HepG2 (cell line): Measurements from ENCODE around the gene VAMP4. TPM values are rescaled to one million over a fixed set of nuclear protein-coding genes. Genes with fewer than 3 reads are reported as not detected.

Experiments
- ARID4A ChIP-seq: sonication (generic); formaldehyde crosslinking; IDR thresholded peaks from 2 replicates; pipeline ENCODE4 v1.5.0; 2020; ENCODE audit warnings: mild to moderate bottlenecking, missing genetic modification reagents, borderline replicate concordance
- BCL3 ChIP-seq: sonication (generic); formaldehyde crosslinking; IDR thresholded peaks from 2 replicates; pipeline ENCODE4 v1.5.1; 2020; ENCODE audit warnings: mild to moderate bottlenecking, missing genetic modification reagents, moderate library complexity
- GLI4 ChIP-seq: sonication (generic); formaldehyde crosslinking; IDR thresholded peaks from 2 replicates; pipeline ENCODE4 v1.5.1; 2020; ENCODE audit warnings: missing genetic modification reagents, mild to moderate bottlenecking, moderate library complexity, borderline replicate concordance
- MIER3 ChIP-seq: IDR thresholded peaks from 2 replicates; pipeline ENCODE4 v1.6.1; 2016; ENCODE audit warnings: missing compliant biosample characterization, borderline replicate concordance
- RBFOX2 ChIP-seq: fragments of 200-400 bp; formaldehyde crosslinking; IDR thresholded peaks from 2 replicates; pipeline ENCODE4 v1.6.1; 2017; ENCODE audit warnings: low read depth, mild to moderate bottlenecking, low read length
- SAP130 ChIP-seq: IDR thresholded peaks from 2 replicates; pipeline ENCODE4 v1.6.1; 2016; ENCODE audit warnings: low read depth
- SP1 ChIP-seq, 2 experiments: fragments of 450-650 bp in 1 of 2; sonication (generic) in 1 of 2; formaldehyde crosslinking in 1 of 2; IDR thresholded peaks; 2 replicates each; pipeline versions ENCODE4 v1.4.0 to v1.6.1; 2016 to 2020; ENCODE audit warnings: missing genetic modification reagents in 1 of 2
- THAP9 ChIP-seq: sonication (generic); formaldehyde crosslinking; IDR thresholded peaks from 2 replicates; pipeline ENCODE4; 2020; ENCODE audit warnings: missing genetic modification reagents, mild to moderate bottlenecking, borderline replicate concordance
- ZBTB7B ChIP-seq: sonication (generic); formaldehyde crosslinking; IDR thresholded peaks from 2 replicates; pipeline ENCODE4 v1.4.0; 2020; ENCODE audit warnings: missing genetic modification reagents
- ZEB1 ChIP-seq: IDR thresholded peaks from 2 replicates; pipeline ENCODE4 v1.6.1; 2012; ENCODE audit warnings: mild to moderate bottlenecking, low read depth, inconsistent platforms; ENCODE audit not compliant: insufficient replicate concordance
- ZNF234 ChIP-seq: sonication (generic); formaldehyde crosslinking; conservative IDR thresholded peaks from 2 replicates; pipeline ENCODE4 v1.5.1; 2020; ENCODE audit warnings: mild to moderate bottlenecking, missing genetic modification reagents
- ZNF567 ChIP-seq: sonication (generic); formaldehyde crosslinking; IDR thresholded peaks from 2 replicates; pipeline ENCODE4 v1.8.1; 2023; ENCODE audit warnings: mild to moderate bottlenecking, missing genetic modification reagents, borderline replicate concordance
- ZNF577 ChIP-seq: sonication (generic); formaldehyde crosslinking; IDR thresholded peaks from 2 replicates; pipeline ENCODE4 v1.4.0; 2020; ENCODE audit warnings: mild to moderate bottlenecking, low read depth, missing genetic modification reagents, borderline replicate concordance
- polyA plus RNA-seq, 8 experiments: library from polyadenylated mRNA; depleted of rRNA in 3 of 8; stranded (reverse) in 7 of 8; unstranded in 1 of 8; fragments of >200 nt; fragmentation: Illumina TruSeq in 4 of 8; extraction: Trizol in 4 of 8; gene quantifications; 2 replicates each; pipeline versions ENCODE4 v1.2.1 to v1.2.3, GENCODE V29; 2011 to 2016; ENCODE audit warnings: low read depth in 4 of 8, missing spikeins in 1 of 8, mixed read lengths in 1 of 8; ENCODE audit not compliant: insufficient read depth in 1 of 8
- total RNA-seq, 5 experiments: library from RNA; depleted of rRNA; stranded (reverse); fragments of >200 nt; fragmentation: Illumina TruSeq; extraction: Trizol; gene quantifications; 2 replicates each; pipeline ENCODE4 v1.2.3, GENCODE V29; 2016; ENCODE audit warnings: low read depth in 1 of 5
- TF ChIP-seq, protein P1 (sequence below): IDR thresholded peaks from 2 replicates; pipeline ENCODE4 v1.4.0; 2020; ENCODE audit warnings: mild to moderate bottlenecking, missing genetic modification reagents

The VAMP4 gene
- total and polyA plus RNA-seq, 2 of the 13 experiments (the other 11 are each of a cell fraction or from before 2014, with no cell fraction given) = 1.4 to 2.0 TPM

GRCh38 chr1:171654942-171655745 is 86.7 kb downstream of the VAMP4 start (continued):
- TF ChIP-seq ZNF567 (CRISPR knock-in tag) (no peak), ZNF234 (CRISPR knock-in tag) (no peak), ZBTB7B (CRISPR knock-in tag) (no peak), MIER3 (no peak), SAP130 (CRISPR knock-in tag) (0 out of 2 replicates have a peak, but pooled peaks have one; percentile 12), GLI4 (CRISPR knock-in tag) (no peak), BCL3 (no peak), ZEB1 (no peak), SP1 (IDR thresholded peaks at IDR 0.05) (no peak), SP1 (CRISPR knock-in tag; IDR thresholded peaks at IDR 0.05) (no peak), THAP9 (CRISPR knock-in tag) (peak; percentile 41; the same call in 1 of the 2 replicates), ZNF577 (CRISPR knock-in tag) (no peak), ARID4A (CRISPR knock-in tag) (no peak), RBFOX2 (no peak)
- TF ChIP-seq, protein P1, sequence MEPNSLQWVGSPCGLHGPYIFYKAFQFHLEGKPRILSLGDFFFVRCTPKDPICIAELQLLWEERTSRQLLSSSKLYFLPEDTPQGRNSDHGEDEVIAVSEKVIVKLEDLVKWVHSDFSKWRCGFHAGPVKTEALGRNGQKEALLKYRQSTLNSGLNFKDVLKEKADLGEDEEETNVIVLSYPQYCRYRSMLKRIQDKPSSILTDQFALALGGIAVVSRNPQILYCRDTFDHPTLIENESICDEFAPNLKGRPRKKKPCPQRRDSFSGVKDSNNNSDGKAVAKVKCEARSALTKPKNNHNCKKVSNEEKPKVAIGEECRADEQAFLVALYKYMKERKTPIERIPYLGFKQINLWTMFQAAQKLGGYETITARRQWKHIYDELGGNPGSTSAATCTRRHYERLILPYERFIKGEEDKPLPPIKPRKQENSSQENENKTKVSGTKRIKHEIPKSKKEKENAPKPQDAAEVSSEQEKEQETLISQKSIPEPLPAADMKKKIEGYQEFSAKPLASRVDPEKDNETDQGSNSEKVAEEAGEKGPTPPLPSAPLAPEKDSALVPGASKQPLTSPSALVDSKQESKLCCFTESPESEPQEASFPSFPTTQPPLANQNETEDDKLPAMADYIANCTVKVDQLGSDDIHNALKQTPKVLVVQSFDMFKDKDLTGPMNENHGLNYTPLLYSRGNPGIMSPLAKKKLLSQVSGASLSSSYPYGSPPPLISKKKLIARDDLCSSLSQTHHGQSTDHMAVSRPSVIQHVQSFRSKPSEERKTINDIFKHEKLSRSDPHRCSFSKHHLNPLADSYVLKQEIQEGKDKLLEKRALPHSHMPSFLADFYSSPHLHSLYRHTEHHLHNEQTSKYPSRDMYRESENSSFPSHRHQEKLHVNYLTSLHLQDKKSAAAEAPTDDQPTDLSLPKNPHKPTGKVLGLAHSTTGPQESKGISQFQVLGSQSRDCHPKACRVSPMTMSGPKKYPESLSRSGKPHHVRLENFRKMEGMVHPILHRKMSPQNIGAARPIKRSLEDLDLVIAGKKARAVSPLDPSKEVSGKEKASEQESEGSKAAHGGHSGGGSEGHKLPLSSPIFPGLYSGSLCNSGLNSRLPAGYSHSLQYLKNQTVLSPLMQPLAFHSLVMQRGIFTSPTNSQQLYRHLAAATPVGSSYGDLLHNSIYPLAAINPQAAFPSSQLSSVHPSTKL (CRISPR knock-in tag) = no peak
